HepG2 (cell line): Measurements from ENCODE around the gene TLN1. TPM values are rescaled to one million over a fixed set of nuclear protein-coding genes. Genes with fewer than 3 reads are reported as not detected.
A peak's percentile ranks its signal among the peaks of the same experiment; 100 is the strongest.

ENCODE experiments used
- ARNTL ChIP-seq: sonication (generic); formaldehyde crosslinking; IDR thresholded peaks from 2 replicates; pipeline ENCODE4 v1.4.0; 2020; ENCODE audit warnings: mild to moderate bottlenecking, missing genetic modification reagents
- ESRRA ChIP-seq: sonication (generic); formaldehyde crosslinking; IDR thresholded peaks from 2 replicates; pipeline ENCODE4 v1.5.1; 2020; ENCODE audit warnings: mild to moderate bottlenecking, low read depth, missing genetic modification reagents
- HNF4G ChIP-seq, 2 experiments: sonication (generic) in 1 of 2; formaldehyde crosslinking in 1 of 2; IDR thresholded peaks; 2 replicates each; pipeline versions ENCODE4 v1.4.0 to v1.6.1; 2011 to 2020; ENCODE audit warnings: borderline replicate concordance in 2 of 2, low read depth in 2 of 2, mild to moderate bottlenecking in 2 of 2, low read length in 1 of 2, missing genetic modification reagents in 1 of 2, moderate library complexity in 1 of 2
- KLF9 ChIP-seq: IDR thresholded peaks from 2 replicates; pipeline ENCODE4 v1.6.1; 2016; ENCODE audit warnings: low read depth
- MTA1 ChIP-seq: sonication (generic); formaldehyde crosslinking; IDR thresholded peaks from 2 replicates; pipeline ENCODE4 v1.4.0; 2020; ENCODE audit warnings: missing genetic modification reagents, mild to moderate bottlenecking, borderline replicate concordance
- MXD1 ChIP-seq: sonication (generic); formaldehyde crosslinking; IDR thresholded peaks from 2 replicates; pipeline ENCODE4 v1.4.0; 2020; ENCODE audit warnings: mild to moderate bottlenecking, missing genetic modification reagents
- MXI1 ChIP-seq: IDR thresholded peaks from 3 replicates; pipeline ENCODE4 v1.6.1; 2012; ENCODE audit warnings: low read depth, low read length, inconsistent platforms, borderline replicate concordance
- NFYB ChIP-seq: sonication (generic); formaldehyde crosslinking; IDR thresholded peaks from 2 replicates; pipeline ENCODE4 v1.4.0; 2020; ENCODE audit warnings: missing genetic modification reagents
- NR2F6 ChIP-seq, 2 experiments: IDR thresholded peaks; 2 replicates each; pipeline ENCODE4 v1.6.1; 2016; ENCODE audit warnings: antibody characterized with exemption in 1 of 2, mild to moderate bottlenecking in 1 of 2
- POLR2AphosphoS5 ChIP-seq: IDR thresholded peaks from 2 replicates; pipeline ENCODE4 v1.6.1; 2012; ENCODE audit warnings: low read depth, low read length
- THAP9 ChIP-seq: sonication (generic); formaldehyde crosslinking; IDR thresholded peaks from 2 replicates; pipeline ENCODE4; 2020; ENCODE audit warnings: missing genetic modification reagents, mild to moderate bottlenecking, borderline replicate concordance
- TOE1 ChIP-seq: sonication (generic); formaldehyde crosslinking; IDR thresholded peaks from 2 replicates; pipeline ENCODE4 v1.4.0; 2020; ENCODE audit warnings: mild to moderate bottlenecking, missing genetic modification reagents
- ZNF281 ChIP-seq: sonication (generic); formaldehyde crosslinking; IDR thresholded peaks from 2 replicates; pipeline ENCODE4 v1.4.0; 2020; ENCODE audit warnings: missing genetic modification reagents, borderline replicate concordance
- ZNF468 ChIP-seq: sonication (generic); formaldehyde crosslinking; IDR thresholded peaks from 2 replicates; pipeline ENCODE4 v1.8.0; 2022; ENCODE audit warnings: mild to moderate bottlenecking, moderate library complexity, missing genetic modification reagents
- ZNF558 ChIP-seq: sonication (generic); formaldehyde crosslinking; IDR thresholded peaks from 2 replicates; pipeline ENCODE4 v1.9.0; 2022; ENCODE audit warnings: mild to moderate bottlenecking, missing genetic modification reagents, borderline replicate concordance
- polyA plus RNA-seq, 8 experiments: library from polyadenylated mRNA; depleted of rRNA in 3 of 8; stranded (reverse) in 7 of 8; unstranded in 1 of 8; fragments of >200 nt; fragmentation: Illumina TruSeq in 4 of 8; extraction: Trizol in 4 of 8; gene quantifications; 2 replicates each; pipeline versions ENCODE4 v1.2.1 to v1.2.3, GENCODE V29; 2011 to 2016; ENCODE audit warnings: low read depth in 4 of 8, missing spikeins in 1 of 8, mixed read lengths in 1 of 8; ENCODE audit not compliant: insufficient read depth in 1 of 8
- total RNA-seq, 5 experiments: library from RNA; depleted of rRNA; stranded (reverse); fragments of >200 nt; fragmentation: Illumina TruSeq; extraction: Trizol; gene quantifications; 2 replicates each; pipeline ENCODE4 v1.2.3, GENCODE V29; 2016; ENCODE audit warnings: low read depth in 1 of 5
- TF ChIP-seq, protein P1 (sequence below): sonication (generic); formaldehyde crosslinking; IDR thresholded peaks from 2 replicates; pipeline ENCODE4 v1.5.0; 2020; ENCODE audit warnings: mild to moderate bottlenecking, missing genetic modification reagents, moderate library complexity
- TF ChIP-seq, protein P2 (sequence below): sonication (generic); formaldehyde crosslinking; IDR thresholded peaks from 2 replicates; pipeline ENCODE4 v1.8.0; 2022; ENCODE audit warnings: missing genetic modification reagents, mild to moderate bottlenecking, borderline replicate concordance

Gene TLN1
- total and polyA plus RNA-seq, 2 of the 13 experiments (the other 11 are each of a cell fraction or from before 2014, with no cell fraction given), result 35.2 to 51.8 TPM

DNA sequence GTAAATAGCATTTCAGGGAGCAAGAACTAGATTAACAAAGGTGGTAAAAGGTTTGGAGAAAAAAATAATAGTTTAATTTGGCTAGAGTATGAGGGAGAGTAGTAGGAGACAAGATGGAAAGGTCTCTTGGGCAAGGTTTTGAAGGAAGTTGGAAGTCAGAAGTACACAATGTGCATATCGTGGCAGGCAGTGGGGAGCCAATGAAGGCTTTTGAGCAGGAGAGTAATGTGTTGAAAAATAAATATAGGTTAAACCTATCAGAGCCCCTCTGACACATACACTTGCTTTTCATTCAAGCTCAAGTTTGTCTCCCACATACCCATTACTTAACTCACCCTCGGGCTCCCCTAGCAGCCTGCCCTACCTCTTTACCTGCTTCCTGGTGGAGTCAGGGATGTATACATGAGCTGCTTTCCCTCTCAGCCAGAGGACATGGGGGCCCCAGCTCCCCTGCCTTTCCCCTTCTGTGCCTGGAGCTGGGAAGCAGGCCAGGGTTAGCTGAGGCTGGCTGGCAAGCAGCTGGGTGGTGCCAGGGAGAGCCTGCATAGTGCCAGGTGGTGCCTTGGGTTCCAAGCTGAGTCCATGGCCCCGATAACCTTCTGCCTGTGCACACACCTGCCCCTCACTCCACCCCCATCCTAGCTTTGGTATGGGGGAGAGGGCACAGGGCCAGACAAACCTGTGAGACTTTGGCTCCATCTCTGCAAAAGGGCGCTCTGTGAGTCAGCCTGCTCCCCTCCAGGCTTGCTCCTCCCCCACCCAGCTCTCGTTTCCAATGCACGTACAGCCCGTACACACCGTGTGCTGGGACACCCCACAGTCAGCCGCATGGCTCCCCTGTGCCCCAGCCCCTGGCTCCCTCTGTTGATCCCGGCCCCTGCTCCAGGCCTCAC, 58.6 kb downstream of the TLN1 start, which contains the start of gene CA9 (continued):
- TF ChIP-seq ARNTL (CRISPR knock-in tag) (no peak), MXI1 (0 out of 3 replicates have a peak, but pooled peaks have one; percentile 24), ZNF558 (CRISPR knock-in tag) (0 out of 2 replicates have a peak, but pooled peaks have one; percentile 0), NR2F6 (IDR thresholded peaks at IDR 0.05) (no peak), NR2F6 (CRISPR knock-in tag; IDR thresholded peaks at IDR 0.05) (no peak), MXD1 (CRISPR knock-in tag) (peak; percentile 40; the same call in 1 of the 2 replicates), TOE1 (no peak), KLF9 (CRISPR knock-in tag) (no peak), THAP9 (CRISPR knock-in tag) (peak; percentile 47; the same call in 1 of the 2 replicates), ZNF281 (CRISPR knock-in tag) (peak; percentile 72; the same call in 1 of the 2 replicates), ESRRA (no peak), NFYB (no peak), HNF4G (IDR thresholded peaks at IDR 0.05; ENCODE audit: borderline replicate concordance, low read depth, low read length) (0 out of 2 replicates have a peak, but pooled peaks have one; percentile 41), HNF4G (CRISPR knock-in tag; IDR thresholded peaks at IDR 0.05; ENCODE audit: borderline replicate concordance, low read depth) (no peak), MTA1 (CRISPR knock-in tag) (peak; percentile 52; the same call in 1 of the 2 replicates), POLR2AphosphoS5 (peak; percentile 24; the same call in 1 of the 2 replicates), ZNF468 (CRISPR knock-in tag) (0 out of 2 replicates have a peak, but pooled peaks have one; percentile 52)
- TF ChIP-seq, protein P1, sequence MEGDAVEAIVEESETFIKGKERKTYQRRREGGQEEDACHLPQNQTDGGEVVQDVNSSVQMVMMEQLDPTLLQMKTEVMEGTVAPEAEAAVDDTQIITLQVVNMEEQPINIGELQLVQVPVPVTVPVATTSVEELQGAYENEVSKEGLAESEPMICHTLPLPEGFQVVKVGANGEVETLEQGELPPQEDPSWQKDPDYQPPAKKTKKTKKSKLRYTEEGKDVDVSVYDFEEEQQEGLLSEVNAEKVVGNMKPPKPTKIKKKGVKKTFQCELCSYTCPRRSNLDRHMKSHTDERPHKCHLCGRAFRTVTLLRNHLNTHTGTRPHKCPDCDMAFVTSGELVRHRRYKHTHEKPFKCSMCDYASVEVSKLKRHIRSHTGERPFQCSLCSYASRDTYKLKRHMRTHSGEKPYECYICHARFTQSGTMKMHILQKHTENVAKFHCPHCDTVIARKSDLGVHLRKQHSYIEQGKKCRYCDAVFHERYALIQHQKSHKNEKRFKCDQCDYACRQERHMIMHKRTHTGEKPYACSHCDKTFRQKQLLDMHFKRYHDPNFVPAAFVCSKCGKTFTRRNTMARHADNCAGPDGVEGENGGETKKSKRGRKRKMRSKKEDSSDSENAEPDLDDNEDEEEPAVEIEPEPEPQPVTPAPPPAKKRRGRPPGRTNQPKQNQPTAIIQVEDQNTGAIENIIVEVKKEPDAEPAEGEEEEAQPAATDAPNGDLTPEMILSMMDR (CRISPR knock-in tag), result peak; percentile 13; the same call in 1 of the 2 replicates
- TF ChIP-seq, protein P2, sequence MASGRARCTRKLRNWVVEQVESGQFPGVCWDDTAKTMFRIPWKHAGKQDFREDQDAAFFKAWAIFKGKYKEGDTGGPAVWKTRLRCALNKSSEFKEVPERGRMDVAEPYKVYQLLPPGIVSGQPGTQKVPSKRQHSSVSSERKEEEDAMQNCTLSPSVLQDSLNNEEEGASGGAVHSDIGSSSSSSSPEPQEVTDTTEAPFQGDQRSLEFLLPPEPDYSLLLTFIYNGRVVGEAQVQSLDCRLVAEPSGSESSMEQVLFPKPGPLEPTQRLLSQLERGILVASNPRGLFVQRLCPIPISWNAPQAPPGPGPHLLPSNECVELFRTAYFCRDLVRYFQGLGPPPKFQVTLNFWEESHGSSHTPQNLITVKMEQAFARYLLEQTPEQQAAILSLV, result 0 out of 2 replicates have a peak, but pooled peaks have one; percentile 18
